GM21526 (cell line): ENCODE measurements around the gene NECTIN3.

ENCODE experiments used
- ATAC-seq: cut with Tn5 transposase; IDR thresholded peaks from one replicate; pipeline ENCODE4 v1.9.1; 2021; ENCODE audit warnings: moderate library complexity; ENCODE audit not compliant: unreplicated experiment, low FRiP score

Gene NECTIN3

GRCh38 chr3:111081008-111081545 is 9.5 kb downstream of the NECTIN3 start:
- no peak for ATAC-seq

- ATAC-seq: no peak
Measured at GRCh38 chr3:111084911-111085310, 13.3 kb downstream of the NECTIN3 start.

- ATAC-seq: no peak
Measured at GRCh38 chr3:111087924-111088469, 16.4 kb downstream of the NECTIN3 start.

- ATAC-seq: no peak
Measured at GRCh38 chr3:111096487-111097209, 25.0 kb downstream of the NECTIN3 start.

- ATAC-seq: no peak
Measured at GRCh38 chr3:111103807-111104206, 32.2 kb downstream of the NECTIN3 start.

GRCh38 chr3:111106993-111107661 is 35.5 kb downstream of the NECTIN3 start:
- ATAC-seq: no peak

GRCh38 chr3:111107662-111108035 is 36.0 kb downstream of the NECTIN3 start:
- ATAC-seq: no peak

GRCh38 chr3:111112913-111113312 is 41.3 kb downstream of the NECTIN3 start:
- ATAC-seq: no peak

- ATAC-seq: no peak
Measured at GRCh38 chr3:111128884-111129283, 57.3 kb downstream of the NECTIN3 start.

- no peak for ATAC-seq
Measured at GRCh38 chr3:111130827-111131226, 59.2 kb downstream of the NECTIN3 start.

- no peak for ATAC-seq
Measured at GRCh38 chr3:111134302-111134701, 62.7 kb downstream of the NECTIN3 start.

- ATAC-seq: no peak
Measured at GRCh38 chr3:111151438-111151837, 79.8 kb downstream of the NECTIN3 start.

- ATAC-seq: no peak
Measured at GRCh38 chr3:111152496-111152895, 80.9 kb downstream of the NECTIN3 start.

GRCh38 chr3:111156517-111156916 is 84.9 kb downstream of the NECTIN3 start:
- ATAC-seq: no peak

- ATAC-seq: no peak
Measured at GRCh38 chr3:111159391-111159790, 87.8 kb downstream of the NECTIN3 start.

- no peak for ATAC-seq
Measured at GRCh38 chr3:111164621-111165020, 93.0 kb downstream of the NECTIN3 start.

GRCh38 chr3:111165411-111165810 is 93.8 kb downstream of the NECTIN3 start:
- no peak for ATAC-seq

GRCh38 chr3:111173328-111173900 is 101.8 kb downstream of the NECTIN3 start:
- no peak for ATAC-seq

- ATAC-seq: no peak
Measured at GRCh38 chr3:111173906-111174305, 102.3 kb downstream of the NECTIN3 start.

GRCh38 chr3:111190518-111190917 is 118.9 kb downstream of the NECTIN3 start:
- ATAC-seq: no peak

- no peak for ATAC-seq
Measured at GRCh38 chr3:111193472-111193871, 121.9 kb downstream of the NECTIN3 start.
